GM21825 (cell line): ENCODE data around the gene CABLES1.
"Not testable (repeated sequence)": the region's sequence is repeated elsewhere in the genome, so short reads cannot be mapped to it uniquely, and the experiment has no call there.

Experiments
- ATAC-seq: cut with Tn5 transposase; IDR thresholded peaks from one replicate; pipeline ENCODE4 v1.9.1; 2021; ENCODE audit warnings: mild to moderate bottlenecking, moderate library complexity; ENCODE audit not compliant: unreplicated experiment

Gene CABLES1

GRCh38 chr18:23108496-23108895 lies 26.8 kb upstream of the CABLES1 start:
- ATAC-seq: no peak

- ATAC-seq: not testable (repeated sequence)
Observed at GRCh38 chr18:23109163-23109562, 26.1 kb upstream of the CABLES1 start.

GRCh38 chr18:23113576-23113975 lies 21.7 kb upstream of the CABLES1 start:
- no peak for ATAC-seq

GRCh38 chr18:23114171-23114881 lies 21.0 kb upstream of the CABLES1 start:
- ATAC-seq: no peak

GRCh38 chr18:23114911-23115310 lies 20.4 kb upstream of the CABLES1 start:
- ATAC-seq: no peak

GRCh38 chr18:23115683-23116096 lies 19.6 kb upstream of the CABLES1 start:
- no peak for ATAC-seq

GRCh38 chr18:23121133-23121532 lies 14.2 kb upstream of the CABLES1 start:
- ATAC-seq: no peak

GRCh38 chr18:23122334-23123229 lies 12.7 kb upstream of the CABLES1 start:
- no peak for ATAC-seq

- ATAC-seq: no peak
Observed at GRCh38 chr18:23126376-23127056, 8.8 kb upstream of the CABLES1 start.

- no peak for ATAC-seq
Observed at GRCh38 chr18:23127090-23127489, 8.2 kb upstream of the CABLES1 start.

GRCh38 chr18:23129355-23130002 lies 5.8 kb upstream of the CABLES1 start:
- no peak for ATAC-seq

- ATAC-seq: no peak
Observed at GRCh38 chr18:23131693-23132319, 3.5 kb upstream of the CABLES1 start.

- ATAC-seq: peak; percentile 43
Observed at GRCh38 chr18:23133860-23134779, 1.2 kb upstream of the CABLES1 start.

GRCh38 chr18:23135550-23136325 lies 453 bp downstream of the CABLES1 start:
- ATAC-seq: peak; percentile 23

GRCh38 chr18:23136326-23137096 lies 1.2 kb downstream of the CABLES1 start:
- no peak for ATAC-seq

- no peak for ATAC-seq
Observed at GRCh38 chr18:23137097-23137635, 1.9 kb downstream of the CABLES1 start.

- ATAC-seq: no peak
Observed at GRCh38 chr18:23137788-23138216, 2.5 kb downstream of the CABLES1 start.

GRCh38 chr18:23138471-23138870 lies 3.2 kb downstream of the CABLES1 start:
- ATAC-seq: no peak
